Measurements from ENCODE around the gene TRPC3.
"Not testable (repeated sequence)": the region's sequence is repeated elsewhere in the genome, so short reads cannot be mapped to it uniquely, and the experiment has no call there.

Gene TRPC3

GRCh38 chr4:121946644-121947043, 5.2 kb downstream of the TRPC3 start:
- DNase-seq (ENCODE audit: low read depth): no peak

- no peak for DNase-seq (ENCODE audit: low read depth)
These were observed 7.9 kb downstream of the TRPC3 start for GRCh38 chr4:121943941-121944340.

DNA sequence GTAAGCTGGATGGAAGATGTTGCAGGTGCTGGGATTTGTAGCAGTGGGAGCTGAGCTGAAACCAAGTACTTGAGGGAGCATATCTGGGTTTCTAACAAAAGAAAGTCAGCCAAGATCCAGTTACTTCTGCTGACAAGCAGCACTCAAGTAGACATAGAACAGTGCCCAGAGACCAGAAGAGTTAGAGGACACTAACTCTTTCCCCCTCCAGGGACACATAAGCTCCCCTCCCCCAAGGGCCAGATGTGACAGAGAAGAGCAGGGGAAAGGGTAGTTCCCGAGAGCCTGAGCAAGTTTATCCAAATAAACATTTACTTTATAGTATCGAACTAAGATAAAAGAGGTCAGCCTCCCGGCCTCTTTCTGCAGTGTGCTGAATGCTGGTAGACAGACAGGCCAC, 12.2 kb downstream of the TRPC3 start:
- no peak for DNase-seq (ENCODE audit: low read depth)

- DNase-seq (ENCODE audit: low read depth): no peak
These were observed 13.4 kb downstream of the TRPC3 start for GRCh38 chr4:121938282-121939092.

- no peak for DNase-seq (ENCODE audit: low read depth)
These were observed 15.8 kb downstream of the TRPC3 start for GRCh38 chr4:121936101-121936500.

GRCh38 chr4:121934635-121935034, 17.2 kb downstream of the TRPC3 start:
- no peak for DNase-seq (ENCODE audit: low read depth)

- DNase-seq (ENCODE audit: low read depth): no peak
These were observed 19.5 kb downstream of the TRPC3 start for GRCh38 chr4:121932212-121932974.

DNA sequence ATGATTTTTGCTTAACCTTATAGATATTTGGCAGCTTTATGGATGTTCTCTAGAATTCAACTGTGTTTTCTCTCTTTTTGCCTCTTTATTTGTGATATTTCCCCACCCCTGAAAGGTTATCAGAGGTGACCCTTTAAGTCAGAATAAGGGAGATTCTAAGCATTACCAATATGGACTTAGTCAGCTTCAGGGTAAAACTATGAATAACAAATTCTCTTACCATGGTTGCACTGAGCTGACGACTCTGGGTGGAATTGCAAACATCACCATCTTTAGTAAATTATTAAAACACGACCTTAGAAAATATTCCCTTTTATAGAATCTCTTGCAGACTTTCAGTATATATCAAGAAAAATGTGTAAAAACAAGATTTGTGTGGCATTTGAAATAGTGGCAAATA, 21.6 kb downstream of the TRPC3 start:
- no peak for DNase-seq (ENCODE audit: low read depth)

DNA sequence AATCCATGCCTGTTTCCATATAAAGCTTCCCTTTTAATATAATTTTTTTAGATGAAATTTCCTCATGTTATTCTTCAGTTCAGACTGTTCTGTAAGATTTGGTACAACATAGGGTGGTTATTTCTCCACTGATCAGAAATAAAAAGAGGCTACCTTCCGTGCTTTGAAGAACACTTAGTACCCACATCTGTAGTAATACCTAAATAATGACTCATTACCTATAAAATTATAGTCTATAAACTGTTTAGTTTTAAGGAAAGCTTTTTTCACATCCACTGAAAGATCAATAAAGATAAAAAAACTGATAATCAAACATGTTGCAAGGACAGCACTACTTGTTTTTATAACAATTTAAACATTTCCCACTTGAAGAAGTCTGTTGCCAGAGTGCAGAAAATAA, 23.9 kb downstream of the TRPC3 start:
- DNase-seq (ENCODE audit: low read depth): no peak

DNA sequence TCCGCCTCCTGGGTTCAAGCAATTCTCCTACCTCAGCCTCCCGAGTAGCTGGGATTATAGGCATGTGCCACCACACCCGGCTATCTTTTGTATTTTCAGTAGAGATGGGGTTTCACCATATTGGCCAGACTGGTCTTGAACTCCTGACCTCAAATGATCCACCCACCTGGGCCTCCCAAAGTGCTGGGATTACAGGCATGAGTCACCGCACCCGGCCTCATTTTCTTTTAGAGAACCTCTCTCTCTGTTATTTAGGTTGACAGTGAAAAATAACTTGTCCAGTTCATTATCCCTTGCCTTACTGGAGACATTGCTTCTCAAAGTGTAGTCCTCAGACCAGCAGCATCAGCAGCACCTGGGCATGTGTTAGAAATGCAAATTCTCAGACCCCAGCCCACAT, 25.4 kb downstream of the TRPC3 start:
- not testable (repeated sequence) for DNase-seq (ENCODE audit: low read depth)

DNA sequence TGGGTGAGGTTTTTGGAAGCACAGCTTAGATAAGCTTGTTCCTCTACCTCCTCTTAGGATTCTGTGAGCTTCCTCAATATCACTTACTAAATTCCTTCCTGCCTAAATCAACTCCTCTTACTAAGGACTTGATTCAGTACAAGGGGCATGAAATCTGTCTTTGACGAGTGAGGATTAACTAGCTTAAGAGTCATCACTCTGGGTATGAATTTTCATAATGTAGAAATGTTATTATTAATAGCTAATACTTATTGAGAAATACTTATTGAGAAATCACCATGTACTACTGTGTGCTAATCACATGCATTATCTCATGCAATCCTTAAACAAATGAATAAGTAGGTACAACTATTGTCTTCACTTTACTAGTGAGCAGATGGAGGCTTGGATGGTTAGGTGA, 28.6 kb downstream of the TRPC3 start:
- no peak for DNase-seq (ENCODE audit: low read depth)

GRCh38 chr4:121913667-121914066, 38.2 kb downstream of the TRPC3 start:
- no peak for DNase-seq (ENCODE audit: low read depth)

DNA sequence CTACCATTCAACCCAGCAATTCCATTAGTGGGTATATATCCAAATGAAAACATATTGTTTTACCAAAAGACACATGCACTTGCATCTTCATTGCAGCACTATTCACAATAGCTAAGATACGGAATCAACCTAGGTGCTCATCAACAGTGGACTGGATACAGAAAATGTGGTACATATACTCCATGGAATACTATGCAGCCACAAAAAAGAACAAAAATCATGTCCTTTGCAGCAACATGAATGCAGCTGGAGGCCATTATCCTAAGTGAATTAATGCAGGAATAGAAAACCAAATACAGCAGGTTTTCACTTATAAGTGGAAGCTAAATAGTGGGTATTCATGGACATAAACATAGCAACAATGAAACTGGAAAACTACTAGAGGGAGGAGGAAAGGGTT, 43.5 kb downstream of the TRPC3 start:
- no peak for DNase-seq (ENCODE audit: low read depth)

DNA sequence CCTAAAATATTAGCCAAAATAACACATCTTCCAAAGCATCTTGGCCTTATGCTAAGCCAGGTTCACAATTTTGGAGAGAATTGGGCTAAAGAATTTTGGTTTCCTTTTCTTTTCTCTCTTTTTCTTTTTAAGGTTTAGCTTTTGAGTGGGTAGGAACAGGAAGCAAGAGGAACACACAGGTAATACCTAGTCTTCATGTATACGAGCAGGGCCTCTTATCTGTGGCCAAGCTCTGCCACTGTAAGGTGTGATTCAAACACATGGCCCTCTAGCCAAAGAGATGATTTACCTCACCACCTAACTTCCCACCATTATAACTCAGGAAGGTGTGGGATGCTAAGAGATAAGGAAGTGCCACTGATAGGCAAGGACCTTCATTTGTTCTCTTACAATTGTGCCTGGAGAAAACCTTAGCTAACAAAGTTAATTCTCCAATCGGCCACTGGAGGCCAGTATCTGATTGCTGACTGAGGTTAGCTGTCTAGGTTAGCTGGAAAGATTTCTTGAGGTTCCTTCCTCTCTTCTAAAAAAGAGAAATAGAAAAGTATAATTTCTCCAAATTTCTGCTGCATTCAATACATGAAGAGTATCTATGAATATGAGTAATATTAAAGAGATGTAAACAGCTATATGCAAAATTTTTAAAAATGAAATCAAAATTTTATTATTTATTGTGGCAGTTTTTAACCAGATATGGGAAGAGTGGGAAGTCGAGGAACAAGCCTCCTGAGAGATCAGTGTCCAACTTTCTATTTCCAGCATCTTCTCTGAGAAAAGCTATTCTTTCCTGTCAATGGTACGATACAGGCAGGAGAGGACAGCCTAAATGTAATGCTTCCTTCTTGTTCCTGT, 51.5 kb downstream of the TRPC3 start:
- DNase-seq (ENCODE audit: low read depth): peak; percentile 27

DNA sequence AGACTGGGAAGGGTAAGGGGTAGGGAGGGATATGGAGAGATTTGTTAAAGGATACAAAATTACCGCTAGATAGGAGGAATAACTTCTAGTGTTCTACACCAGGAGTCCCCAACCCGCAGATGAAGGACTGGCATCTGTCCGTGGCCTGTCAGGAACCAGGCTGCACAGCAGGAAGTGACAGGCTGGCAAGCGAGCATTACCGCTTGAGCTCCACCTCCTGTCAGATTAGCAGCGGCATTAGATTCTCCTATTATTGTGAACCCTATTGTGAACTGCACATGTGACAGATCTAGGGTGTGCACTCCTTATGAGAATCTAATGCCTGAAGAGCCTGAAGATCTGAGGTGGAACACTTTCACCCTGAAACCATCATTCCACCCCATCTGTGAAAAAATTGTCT, 53.7 kb downstream of the TRPC3 start:
- no peak for DNase-seq (ENCODE audit: low read depth)

GRCh38 chr4:121888134-121888533, 63.7 kb downstream of the TRPC3 start:
- DNase-seq (ENCODE audit: low read depth): no peak

GRCh38 chr4:121885115-121885514, 66.7 kb downstream of the TRPC3 start:
- no peak for DNase-seq (ENCODE audit: low read depth)

DNA sequence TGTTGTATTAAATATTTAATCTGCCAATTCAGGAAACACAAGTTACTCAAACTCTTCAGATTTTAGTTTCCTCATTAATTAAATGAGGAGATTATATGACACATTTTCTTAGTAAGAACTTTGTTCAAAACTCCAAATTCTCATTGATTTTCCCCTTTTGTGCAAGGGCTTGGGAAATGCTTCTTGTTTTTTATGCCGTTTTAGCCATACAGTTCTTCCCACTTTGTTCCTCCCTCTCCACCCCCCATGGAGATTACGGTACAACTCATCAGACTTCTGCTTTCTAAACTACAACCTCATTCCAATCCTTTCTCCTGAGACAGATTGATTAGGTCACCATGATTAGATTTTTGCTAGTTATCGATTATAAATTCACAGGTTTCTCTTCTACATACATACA, 70.7 kb downstream of the TRPC3 start:
- no peak for DNase-seq (ENCODE audit: low read depth)

DNA sequence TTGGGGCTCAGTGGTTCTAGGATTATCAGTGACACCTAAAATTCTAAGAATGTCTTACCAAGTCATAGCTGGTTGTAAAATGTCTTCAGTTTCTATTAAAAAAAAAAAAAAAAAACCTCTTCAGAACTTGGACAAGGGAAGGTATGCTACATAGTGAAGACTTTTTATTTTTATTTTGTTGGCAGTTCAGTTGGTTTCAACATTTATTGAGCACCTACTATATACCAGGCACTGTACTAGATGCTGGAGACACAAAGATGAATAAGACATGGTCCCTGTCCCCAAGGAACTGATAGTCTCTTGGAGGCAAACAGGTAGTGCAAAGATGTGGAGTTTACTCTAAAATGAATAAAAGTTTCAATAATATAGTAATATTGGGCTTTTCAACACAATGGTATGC, 72.7 kb downstream of the TRPC3 start:
- DNase-seq (ENCODE audit: low read depth): no peak

- no peak for DNase-seq (ENCODE audit: low read depth)
These were observed 74.7 kb downstream of the TRPC3 start for GRCh38 chr4:121877041-121877773.

GRCh38 chr4:121876070-121876469, 75.8 kb downstream of the TRPC3 start:
- no peak for DNase-seq (ENCODE audit: low read depth)

DNA sequence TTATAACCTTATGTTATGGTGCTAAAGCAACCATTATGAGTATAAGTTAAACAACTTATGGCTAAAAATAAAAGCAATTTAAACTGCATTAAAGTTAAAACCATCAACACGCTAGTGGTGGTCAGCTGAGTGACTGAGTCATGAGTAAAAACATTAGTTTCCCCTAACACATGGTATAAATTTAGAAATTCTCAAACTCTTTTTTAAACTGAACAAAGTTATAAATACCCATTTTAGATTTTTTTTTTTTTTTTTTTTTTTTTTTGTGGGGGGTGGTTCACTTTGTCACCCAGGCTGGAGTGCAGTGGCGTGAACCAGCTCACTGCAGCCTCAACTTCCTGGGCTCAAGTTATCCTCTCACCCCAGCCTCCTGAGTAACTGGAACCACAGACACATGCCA, 76.2 kb downstream of the TRPC3 start:
- no peak for DNase-seq (ENCODE audit: low read depth)

Data from GM04504 (cell line).